HepG2 (cell line): Measurements from ENCODE around the gene RASD2. TPM values are rescaled to one million over a fixed set of nuclear protein-coding genes. Genes with fewer than 3 reads are reported as not detected.

Experiments
- ATAC-seq: fragments of 200-7000 bp; cut with Tn5 transposase; 3 replicates; pipeline ENCODE4 v1.9.1; 2020; ENCODE audit warnings: mild to moderate bottlenecking, moderate library complexity
- BruUV-seq: library from RNA; stranded (reverse); fragments of 400-500 nt; replicated peaks from 2 replicates; lab custom pipeline; 2021; lab: Mats Ljungman, UMichigan
- CTCF ChIA-PET: fragments of 300-600 bp; formaldehyde crosslinking; extraction: SDS; loops from one replicate; lab custom pipeline; 2021; ENCODE audit warnings: low total read pairs, inconsistent platforms, low intra/inter-chr PET ratio; lab: Yijun Ruan, JAX
- POLR2A ChIA-PET: fragments of 350-600 bp; sonication (Branson Sonifier 250); formaldehyde crosslinking; loops from one replicate; lab custom pipeline; 2020; ENCODE audit warnings: antibody characterized with exemption, inconsistent platforms; lab: Yijun Ruan, JAX
- DNase-seq: peaks from one replicate; pipeline ENCODE4 v3.0.0-alpha.2; 2015; ENCODE audit warnings: low spot score
- FAIRE-seq: peaks from 3 replicates; lab custom pipeline; 2011; peaks lifted over from hg19 to GRCh38; lab: Jason Lieb, UNC
- H2AFZ ChIP-seq: one replicate; pipeline ENCODE4 v1.6.1; 2011; ENCODE audit warnings: low read length, inconsistent platforms
- H3K27ac ChIP-seq: fragments of 300-600 bp; 3 replicates; pipeline ENCODE4 v1.8.0; 2011; ENCODE audit warnings: mixed run types, mild to moderate bottlenecking, mixed read lengths, low read length, inconsistent platforms; ENCODE audit not compliant: insufficient read depth; ENCODE audit errors: extremely low read length
- H3K27me3 ChIP-seq, 2 experiments: fragments of 200-600 bp in 1 of 2; 2 replicates in 1 of 2; 3 replicates in 1 of 2; pipeline versions ENCODE4 v1.6.0 to v1.8.0; 2011; ENCODE audit warnings: low read length in 2 of 2, mild to moderate bottlenecking in 2 of 2, moderate library complexity in 2 of 2, inconsistent platforms in 1 of 2; ENCODE audit not compliant: insufficient read depth in 2 of 2, control insufficient read depth in 1 of 2
- H3K36me3 ChIP-seq, 2 experiments: fragments of 200-600 bp in 1 of 2; replicated peaks in 1 of 2; 2 replicates in 1 of 2; 3 replicates in 1 of 2; pipeline versions ENCODE4 v1.5.1 to v1.8.0; 2011; ENCODE audit warnings: low read length in 2 of 2, inconsistent platforms in 1 of 2; ENCODE audit not compliant: insufficient read depth in 2 of 2, control insufficient read depth in 1 of 2
- H3K4me1 ChIP-seq: 2 replicates; pipeline ENCODE4 v1.5.1; 2012; ENCODE audit warnings: low read length, inconsistent platforms; ENCODE audit not compliant: insufficient read depth
- H3K4me2 ChIP-seq: 2 replicates; pipeline ENCODE4 v1.6.0; 2011; ENCODE audit warnings: low read depth, low read length, inconsistent platforms
- H3K4me3 ChIP-seq, 3 experiments: fragments of 200-600 bp in 1 of 3; sonication (generic), shearing (Covaris generic) in 1 of 3; replicated peaks in 1 of 3; 2 replicates each; pipeline ENCODE4 v1.5.1; 2011 to 2016; ENCODE audit warnings: low read length in 3 of 3, inconsistent platforms in 2 of 3, low read depth in 2 of 3, mild to moderate bottlenecking in 2 of 3, control low read depth in 1 of 3, mixed read lengths in 1 of 3; ENCODE audit not compliant: insufficient read depth in 1 of 3
- H3K79me2 ChIP-seq: one replicate; pipeline ENCODE4 v1.6.1; 2011; ENCODE audit warnings: low read length, inconsistent platforms; ENCODE audit not compliant: insufficient read depth
- H3K9ac ChIP-seq: 2 replicates; pipeline ENCODE4 v1.6.0; 2011; ENCODE audit warnings: mild to moderate bottlenecking, low read depth, low read length, inconsistent platforms; ENCODE audit not compliant: insufficient read depth
- H3K9me3 ChIP-seq: 2 replicates; pipeline ENCODE4 v1.5.1; 2012; ENCODE audit warnings: mild to moderate bottlenecking, low read length
- H4K20me1 ChIP-seq: 2 replicates; pipeline ENCODE4 v1.6.0; 2011; ENCODE audit warnings: inconsistent platforms, mild to moderate bottlenecking, low read length, moderate library complexity; ENCODE audit not compliant: insufficient read depth
- ATF6 ChIP-seq: sonication (generic); formaldehyde crosslinking; conservative IDR thresholded peaks from 2 replicates; pipeline ENCODE4 v1.4.0; 2020; ENCODE audit warnings: missing genetic modification reagents
- BHLHE40 ChIP-seq: IDR thresholded peaks from 2 replicates; pipeline ENCODE4 v1.6.1; 2011; ENCODE audit warnings: low read length, improper control_type of control experiment
- BRF2 ChIP-seq: sonication (generic); formaldehyde crosslinking; IDR thresholded peaks from 2 replicates; pipeline ENCODE4 v1.8.1; 2022; ENCODE audit warnings: mild to moderate bottlenecking, missing genetic modification reagents
- CHD4 ChIP-seq: fragments of 200-600 bp; sonication (generic); IDR thresholded peaks from 2 replicates; pipeline ENCODE4 v1.7.0; 2017; ENCODE audit warnings: mild to moderate bottlenecking, low read length, borderline replicate concordance
- GPN1 ChIP-seq: sonication (generic); formaldehyde crosslinking; IDR thresholded peaks from 2 replicates; pipeline ENCODE4 v1.5.1; 2020; ENCODE audit warnings: missing genetic modification reagents, borderline replicate concordance
- HDAC2 ChIP-seq: sonication (generic); formaldehyde crosslinking; IDR thresholded peaks from 2 replicates; pipeline ENCODE4 v1.4.0; 2020; ENCODE audit warnings: missing genetic modification reagents
- HMG20A ChIP-seq: IDR thresholded peaks from 2 replicates; pipeline ENCODE4 v1.6.1; 2016; ENCODE audit warnings: borderline replicate concordance
- HOXA3 ChIP-seq: sonication (generic); formaldehyde crosslinking; IDR thresholded peaks from 2 replicates; pipeline ENCODE4 v1.5.0; 2020; ENCODE audit warnings: missing genetic modification reagents
- KDM5A ChIP-seq: fragments of 200-600 bp; sonication (generic); IDR thresholded peaks from 2 replicates; pipeline ENCODE4 v1.7.0; 2018; ENCODE audit warnings: antibody characterized with exemption, mild to moderate bottlenecking, low read length, borderline replicate concordance
- MATR3 ChIP-seq: sonication (generic); formaldehyde crosslinking; IDR thresholded peaks from 2 replicates; pipeline ENCODE4 v1.4.0; 2020; ENCODE audit warnings: missing genetic modification reagents
- NBN ChIP-seq: fragments of 450-650 bp; conservative IDR thresholded peaks from 2 replicates; pipeline ENCODE4 v1.6.1; 2017
- POGZ ChIP-seq: sonication (generic); formaldehyde crosslinking; IDR thresholded peaks from 2 replicates; pipeline ENCODE4 v1.4.0; 2020; ENCODE audit warnings: mild to moderate bottlenecking, missing genetic modification reagents
- ZBTB34 ChIP-seq: sonication (generic); formaldehyde crosslinking; IDR thresholded peaks from 2 replicates; pipeline ENCODE4 v1.8.0; 2022; ENCODE audit warnings: mild to moderate bottlenecking, missing genetic modification reagents
- ZBTB42 ChIP-seq: sonication (generic); formaldehyde crosslinking; IDR thresholded peaks from 2 replicates; pipeline ENCODE4 v1.5.0; 2020; ENCODE audit warnings: mild to moderate bottlenecking, missing genetic modification reagents
- ZMAT5 ChIP-seq: sonication (generic); formaldehyde crosslinking; IDR thresholded peaks from 2 replicates; pipeline ENCODE4 v1.5.0; 2020; ENCODE audit warnings: mild to moderate bottlenecking, low read depth, missing genetic modification reagents, borderline replicate concordance
- ZNF263 ChIP-seq: sonication (generic); formaldehyde crosslinking; IDR thresholded peaks from 2 replicates; pipeline ENCODE4 v1.4.0; 2020; ENCODE audit warnings: missing genetic modification reagents
- ZNF292 ChIP-seq: sonication (generic); formaldehyde crosslinking; IDR thresholded peaks from 2 replicates; pipeline ENCODE4 v1.8.1; 2022; ENCODE audit warnings: mild to moderate bottlenecking, low read depth, missing genetic modification reagents, borderline replicate concordance
- ZNF543 ChIP-seq: sonication (generic); formaldehyde crosslinking; IDR thresholded peaks from 2 replicates; pipeline ENCODE4 v1.4.0; 2020; ENCODE audit warnings: mild to moderate bottlenecking, missing genetic modification reagents
- ZNF629 ChIP-seq: sonication (generic); formaldehyde crosslinking; conservative IDR thresholded peaks from 2 replicates; pipeline ENCODE4 v1.5.0; 2020; ENCODE audit warnings: missing genetic modification reagents
- WGBS: methylation state at CpG from one replicate; pipeline ENCODE4 v1.1.6; 2017; ENCODE audit warnings: low lambda C conversion rate; 5-methylcytosine and 5-hydroxymethylcytosine counted together
- in situ Hi-C: cut with HindIII; loops from 2 replicates; pipeline ENCODE4 v1.10.0; 2017; ENCODE audit warnings: low pct_unique_long_range_greater_than_20kb; ENCODE audit not compliant: extremely low pct_ligation_motif_present
- intact Hi-C: fragments of 100-400 bp; cut with micrococcal nuclease; formaldehyde crosslinking; loops from one replicate; pipeline ENCODE4 v1.10.0; 2022; ENCODE audit not compliant: unreplicated experiment
- polyA plus RNA-seq, 8 experiments: library from polyadenylated mRNA; depleted of rRNA in 3 of 8; stranded (reverse) in 7 of 8; unstranded in 1 of 8; fragments of >200 nt; fragmentation: Illumina TruSeq in 4 of 8; extraction: Trizol in 4 of 8; gene quantifications; 2 replicates each; pipeline versions ENCODE4 v1.2.1 to v1.2.3, GENCODE V29; 2011 to 2016; ENCODE audit warnings: low read depth in 4 of 8, missing spikeins in 1 of 8, mixed read lengths in 1 of 8; ENCODE audit not compliant: insufficient read depth in 1 of 8
- total RNA-seq, 5 experiments: library from RNA; depleted of rRNA; stranded (reverse); fragments of >200 nt; fragmentation: Illumina TruSeq; extraction: Trizol; gene quantifications; 2 replicates each; pipeline ENCODE4 v1.2.3, GENCODE V29; 2016; ENCODE audit warnings: low read depth in 1 of 5

RASD2 gene
- total and polyA plus RNA-seq, 2 of the 13 experiments (the other 11 are each of a cell fraction or from before 2014, with no cell fraction given), result not detected

- DNase-seq (no peak), ATAC-seq (no peak), FAIRE-seq (no peak)
- no peaks in the 10 kb centered on the region for H4K20me1 ChIP-seq
- H3K27ac ChIP-seq, result no peak overlapping the region
- H3K9me3 ChIP-seq, result no peaks in the 10 kb centered on the region
- H3K79me2 ChIP-seq, result no peaks in the 10 kb centered on the region
- no peaks in the 10 kb centered on the region for H3K36me3 ChIP-seq
- ChIA-PET POLR2A (no interaction called here), CTCF (no interaction called here)
- H3K9ac ChIP-seq, result no peak overlapping the region
- H3K27me3 ChIP-seq, result peaks cover 0 to 29% of the 10 kb centered on the region in 2 experiments; a peak in 3 of 5 replicates
- no peak overlapping the region; the same call in 1 of the 2 replicates for H3K4me2 ChIP-seq
- no TSS peak for BruUV-seq
- in situ Hi-C loops, result no loop called here
- peaks cover 29% of the 10 kb centered on the region for H3K4me1 ChIP-seq
- WGBS, result 61% methylated on average over 7 of the region's 14 CpGs
- no peak overlapping the region for H3K4me3 ChIP-seq
- intact Hi-C loops, result no loop called here
- H2AFZ ChIP-seq, result no peak overlapping the region
- TF ChIP-seq CHD4 (peak; percentile 48; the same call in 1 of the 2 replicates), BHLHE40 (no peak), ZBTB42 (CRISPR knock-in tag) (no peak), BRF2 (CRISPR knock-in tag) (no peak), HMG20A (CRISPR knock-in tag) (no peak), POGZ (CRISPR knock-in tag) (no peak), NBN (no peak), ZNF629 (CRISPR knock-in tag) (peak; percentile 95), MATR3 (CRISPR knock-in tag) (no peak), HDAC2 (CRISPR knock-in tag) (no peak), HOXA3 (CRISPR knock-in tag) (no peak), ZNF543 (CRISPR knock-in tag) (no peak), ZBTB34 (CRISPR knock-in tag) (no peak), GPN1 (CRISPR knock-in tag) (no peak), ZMAT5 (no peak), KDM5A (no peak), ZNF292 (no peak), ATF6 (CRISPR knock-in tag) (no peak), ZNF263 (0 out of 2 replicates have a peak, but pooled peaks have one; percentile 38)
Measured at GRCh38 chr22:35591714-35592417, 51.2 kb downstream of the RASD2 start.
